Prostate gland (tissue), 2 donors: ENCODE results near the gene CCDC88B.

Experiments used
- CTCF ChIP-seq, 4 experiments: fragments of 200-600 bp in 2 of 4; fragments of 450-650 bp in 2 of 4; sonication (generic) in 2 of 4; IDR thresholded peaks; 1 replicate in 3 of 4; 2 replicates in 1 of 4; pipeline ENCODE4 v1.5.1; 2016 to 2019; ENCODE audit warnings: antibody characterized with exemption in 4 of 4, mild to moderate bottlenecking in 2 of 4, moderate library complexity in 2 of 4
- POLR2A ChIP-seq: fragments of 450-650 bp; IDR thresholded peaks from one replicate; pipeline ENCODE4 v1.6.1; 2016; ENCODE audit warnings: antibody characterized with exemption, mild to moderate bottlenecking

GRCh38 chr11:64369440-64370421 lies 29.7 kb downstream of the CCDC88B start:
- TF ChIP-seq CTCF (IDR thresholded peaks at IDR 0.05) (no peak), POLR2A (no peak)
